Endothelial cell of umbilical vein (primary cell): ENCODE measurements around the gene SLC25A13.

Experiments used
- EZH2 ChIP-seq: IDR thresholded peaks from 2 replicates; pipeline ENCODE4 v1.6.1; 2012; ENCODE audit warnings: borderline replicate concordance, low read depth, mild to moderate bottlenecking, moderate library complexity, low read length, inconsistent platforms; ENCODE audit not compliant: severe bottlenecking
- FOS ChIP-seq: IDR thresholded peaks from 2 replicates; pipeline ENCODE4 v1.6.1; 2011; ENCODE audit warnings: mild to moderate bottlenecking, low read length, moderate library complexity, borderline replicate concordance; ENCODE audit not compliant: insufficient read depth
- POLR2A ChIP-seq: IDR thresholded peaks from 2 replicates; pipeline ENCODE4 v1.6.1; 2012; ENCODE audit warnings: low read depth, mild to moderate bottlenecking, control low read depth, low read length
- POLR2AphosphoS5 ChIP-seq: IDR thresholded peaks from 2 replicates; pipeline ENCODE4 v1.6.1; 2012; ENCODE audit warnings: low read depth, mild to moderate bottlenecking, control low read depth, low read length, moderate library complexity; ENCODE audit not compliant: insufficient read depth
- TF ChIP-seq, protein P1 (sequence below), 2 donors: IDR thresholded peaks; 1 replicate in 1 of 2; 2 replicates in 1 of 2; pipeline ENCODE4 v1.5.1; 2011; ENCODE audit warnings: low read length in 2 of 2, mild to moderate bottlenecking in 2 of 2, moderate library complexity in 2 of 2, control low read depth in 1 of 2, inconsistent platforms in 1 of 2, low read depth in 1 of 2; ENCODE audit not compliant: insufficient read depth in 1 of 2; ENCODE audit errors: extremely low read depth in 1 of 2
- TF ChIP-seq, protein P2 (sequence below): IDR thresholded peaks from 2 replicates; pipeline ENCODE4 v1.6.1; 2011; ENCODE audit not compliant: insufficient read depth, insufficient read length

DNA sequence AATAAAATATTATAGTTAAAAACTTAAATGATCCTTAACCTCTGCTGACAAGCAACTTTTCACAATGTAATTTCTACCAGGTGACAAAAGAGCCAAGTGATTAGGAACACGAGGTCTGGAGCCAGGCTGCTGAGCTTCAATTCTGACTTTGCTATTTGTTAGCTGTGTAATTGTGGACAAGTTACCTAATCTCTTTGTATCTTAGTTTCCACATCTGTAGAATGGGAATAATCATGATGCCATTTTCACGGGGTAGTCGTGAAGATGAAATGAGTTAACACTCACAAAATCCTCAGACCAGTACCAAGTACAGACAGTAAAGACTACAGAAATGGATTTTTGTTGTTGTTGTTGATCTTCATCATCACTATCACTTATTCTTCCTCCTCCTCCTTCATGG is 144.5 kb downstream of the SLC25A13 start:
- TF ChIP-seq POLR2AphosphoS5 = no peak
- TF ChIP-seq, protein P1, sequence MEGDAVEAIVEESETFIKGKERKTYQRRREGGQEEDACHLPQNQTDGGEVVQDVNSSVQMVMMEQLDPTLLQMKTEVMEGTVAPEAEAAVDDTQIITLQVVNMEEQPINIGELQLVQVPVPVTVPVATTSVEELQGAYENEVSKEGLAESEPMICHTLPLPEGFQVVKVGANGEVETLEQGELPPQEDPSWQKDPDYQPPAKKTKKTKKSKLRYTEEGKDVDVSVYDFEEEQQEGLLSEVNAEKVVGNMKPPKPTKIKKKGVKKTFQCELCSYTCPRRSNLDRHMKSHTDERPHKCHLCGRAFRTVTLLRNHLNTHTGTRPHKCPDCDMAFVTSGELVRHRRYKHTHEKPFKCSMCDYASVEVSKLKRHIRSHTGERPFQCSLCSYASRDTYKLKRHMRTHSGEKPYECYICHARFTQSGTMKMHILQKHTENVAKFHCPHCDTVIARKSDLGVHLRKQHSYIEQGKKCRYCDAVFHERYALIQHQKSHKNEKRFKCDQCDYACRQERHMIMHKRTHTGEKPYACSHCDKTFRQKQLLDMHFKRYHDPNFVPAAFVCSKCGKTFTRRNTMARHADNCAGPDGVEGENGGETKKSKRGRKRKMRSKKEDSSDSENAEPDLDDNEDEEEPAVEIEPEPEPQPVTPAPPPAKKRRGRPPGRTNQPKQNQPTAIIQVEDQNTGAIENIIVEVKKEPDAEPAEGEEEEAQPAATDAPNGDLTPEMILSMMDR (IDR thresholded peaks at IDR 0.05; ENCODE audit: extremely low read depth in 1 of 2, insufficient read depth in 1 of 2, low read depth in 1 of 2, low read length in 2 of 2) = no peak
- no peak for TF ChIP-seq EZH2
- no peak for TF ChIP-seq FOS
- no peak for TF ChIP-seq POLR2A
- TF ChIP-seq, protein P2, sequence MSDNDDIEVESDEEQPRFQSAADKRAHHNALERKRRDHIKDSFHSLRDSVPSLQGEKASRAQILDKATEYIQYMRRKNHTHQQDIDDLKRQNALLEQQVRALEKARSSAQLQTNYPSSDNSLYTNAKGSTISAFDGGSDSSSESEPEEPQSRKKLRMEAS = no peak
